Measurements from ENCODE around the gene ACOXL.

Gene ACOXL

GRCh38 chr2:110810404-110810803 is 78.0 kb downstream of the ACOXL start:
- no peak overlapping the region for H3K27ac Mint-ChIP-seq
- H3K4me1 Mint-ChIP-seq (ENCODE audit: low read depth), result peaks cover 28% of the 10 kb centered on the region

GRCh38 chr2:110812726-110813645 is 80.6 kb downstream of the ACOXL start:
- Mint-ChIP-seq H3K27me3 (peaks cover 60% of the 10 kb centered on the region), H3K27ac (no peak overlapping the region), H3K9me3 (no peaks in the 10 kb centered on the region), H3K4me1 (ENCODE audit: low read depth) (peaks cover 20% of the 10 kb centered on the region), H3K4me3 (no peak overlapping the region), H3K36me3 (ENCODE audit: low read depth) (no peaks in the 10 kb centered on the region)
- DNase-seq, result no peak

More at GRCh38 chr2:110810404-110810803, 78.0 kb downstream of the ACOXL start:
- peaks cover 60% of the 10 kb centered on the region for H3K27me3 Mint-ChIP-seq
- H3K36me3 Mint-ChIP-seq (ENCODE audit: low read depth), result no peaks in the 10 kb centered on the region
- no peak overlapping the region for H3K4me3 Mint-ChIP-seq
- no peak for DNase-seq
- no peaks in the 10 kb centered on the region for H3K9me3 Mint-ChIP-seq

- Mint-ChIP-seq H3K4me1 (ENCODE audit: low read depth) (peaks cover 19% of the 10 kb centered on the region), H3K27ac (no peak overlapping the region), H3K9me3 (no peaks in the 10 kb centered on the region), H3K27me3 (peaks cover 57% of the 10 kb centered on the region), H3K36me3 (ENCODE audit: low read depth) (no peaks in the 10 kb centered on the region), H3K4me3 (no peak overlapping the region)
- DNase-seq, result no peak
These were observed 81.5 kb downstream of the ACOXL start for GRCh38 chr2:110813896-110814295.

- Mint-ChIP-seq H3K36me3 (ENCODE audit: low read depth) (no peaks in the 10 kb centered on the region), H3K4me1 (ENCODE audit: low read depth) (peaks cover 25% of the 10 kb centered on the region), H3K27ac (no peak overlapping the region), H3K9me3 (no peaks in the 10 kb centered on the region), H3K27me3 (peaks cover 57% of the 10 kb centered on the region), H3K4me3 (no peak overlapping the region)
- DNase-seq, result no peak
These were observed 83.6 kb downstream of the ACOXL start for GRCh38 chr2:110815938-110816337.

GRCh38 chr2:110816404-110817365 is 84.3 kb downstream of the ACOXL start:
- Mint-ChIP-seq H3K27me3 (peaks cover 53% of the 10 kb centered on the region), H3K36me3 (ENCODE audit: low read depth) (no peaks in the 10 kb centered on the region), H3K9me3 (no peaks in the 10 kb centered on the region), H3K4me3 (no peak overlapping the region), H3K27ac (no peak overlapping the region), H3K4me1 (ENCODE audit: low read depth) (peaks cover 21% of the 10 kb centered on the region)
- no peak for DNase-seq

GRCh38 chr2:110818767-110819481 is 86.6 kb downstream of the ACOXL start:
- H3K4me3 Mint-ChIP-seq, result no peak overlapping the region
- peaks cover 4% of the 10 kb centered on the region for H3K9me3 Mint-ChIP-seq
- no peaks in the 10 kb centered on the region for H3K36me3 Mint-ChIP-seq (ENCODE audit: low read depth)
- no peak overlapping the region for H3K27ac Mint-ChIP-seq
- peaks cover 50% of the 10 kb centered on the region for H3K27me3 Mint-ChIP-seq
- DNase-seq, result no peak
- H3K4me1 Mint-ChIP-seq (ENCODE audit: low read depth), result peaks cover 6% of the 10 kb centered on the region

GRCh38 chr2:110819711-110820110 is 87.3 kb downstream of the ACOXL start:
- H3K27ac Mint-ChIP-seq, result no peak overlapping the region
- H3K36me3 Mint-ChIP-seq (ENCODE audit: low read depth), result no peaks in the 10 kb centered on the region

GRCh38 chr2:110820128-110820527 is 87.8 kb downstream of the ACOXL start:
- H3K27ac Mint-ChIP-seq, result no peak overlapping the region
- no peaks in the 10 kb centered on the region for H3K36me3 Mint-ChIP-seq (ENCODE audit: low read depth)
- no peak overlapping the region for H3K4me3 Mint-ChIP-seq
- DNase-seq, result no peak
- H3K4me1 Mint-ChIP-seq (ENCODE audit: low read depth), result peaks cover 6% of the 10 kb centered on the region
- peaks cover 49% of the 10 kb centered on the region for H3K27me3 Mint-ChIP-seq
- peaks cover 15% of the 10 kb centered on the region for H3K9me3 Mint-ChIP-seq

More at GRCh38 chr2:110819711-110820110, 87.3 kb downstream of the ACOXL start:
- Mint-ChIP-seq H3K4me3 (no peak overlapping the region), H3K4me1 (ENCODE audit: low read depth) (peaks cover 6% of the 10 kb centered on the region), H3K9me3 (peaks cover 11% of the 10 kb centered on the region), H3K27me3 (peaks cover 50% of the 10 kb centered on the region)
- no peak for DNase-seq

- H3K4me3 Mint-ChIP-seq, result no peak overlapping the region
- peaks cover 15% of the 10 kb centered on the region for H3K9me3 Mint-ChIP-seq
- DNase-seq, result no peak
- H3K27ac Mint-ChIP-seq, result no peak overlapping the region
- H3K36me3 Mint-ChIP-seq (ENCODE audit: low read depth), result no peaks in the 10 kb centered on the region
- peaks cover 38% of the 10 kb centered on the region for H3K27me3 Mint-ChIP-seq
- peaks cover 16% of the 10 kb centered on the region for H3K4me1 Mint-ChIP-seq (ENCODE audit: low read depth)
These were observed 90.8 kb downstream of the ACOXL start for GRCh38 chr2:110823165-110823564.

GRCh38 chr2:110827511-110827910 is 95.1 kb downstream of the ACOXL start:
- Mint-ChIP-seq H3K36me3 (ENCODE audit: low read depth) (no peaks in the 10 kb centered on the region), H3K27ac (no peak overlapping the region), H3K4me3 (no peak overlapping the region), H3K4me1 (ENCODE audit: low read depth) (peaks cover 10% of the 10 kb centered on the region), H3K27me3 (peaks cover 33% of the 10 kb centered on the region), H3K9me3 (peaks cover 15% of the 10 kb centered on the region)
- DNase-seq, result no peak

- Mint-ChIP-seq H3K9me3 (peaks cover 15% of the 10 kb centered on the region), H3K4me3 (no peak overlapping the region), H3K4me1 (ENCODE audit: low read depth) (peaks cover 18% of the 10 kb centered on the region), H3K27me3 (peaks cover 35% of the 10 kb centered on the region), H3K27ac (no peak overlapping the region), H3K36me3 (ENCODE audit: low read depth) (no peaks in the 10 kb centered on the region)
- no peak for DNase-seq
These were observed 96.0 kb downstream of the ACOXL start for GRCh38 chr2:110828330-110828729.

GRCh38 chr2:110829413-110830146 is 97.2 kb downstream of the ACOXL start:
- Mint-ChIP-seq H3K4me3 (no peak overlapping the region), H3K27ac (no peak overlapping the region), H3K4me1 (ENCODE audit: low read depth) (peaks cover 18% of the 10 kb centered on the region), H3K9me3 (peaks cover 5% of the 10 kb centered on the region), H3K36me3 (ENCODE audit: low read depth) (no peaks in the 10 kb centered on the region), H3K27me3 (peaks cover 47% of the 10 kb centered on the region)
- no peak for DNase-seq

GRCh38 chr2:110832740-110833139 is 100.4 kb downstream of the ACOXL start:
- Mint-ChIP-seq H3K4me1 (ENCODE audit: low read depth) (peaks cover 9% of the 10 kb centered on the region), H3K27me3 (peaks cover 42% of the 10 kb centered on the region), H3K36me3 (ENCODE audit: low read depth) (no peaks in the 10 kb centered on the region), H3K4me3 (no peak overlapping the region), H3K9me3 (no peaks in the 10 kb centered on the region), H3K27ac (no peak overlapping the region)
- DNase-seq, result no peak

Measured in activated T-cell treated with anti-CD3 and anti-CD28 coated beads, Interleukin-2, amount 50 U/mL, for 24 hours (primary cell).